Measurements from ENCODE around the gene EFNA5.

The EFNA5 gene

DNA sequence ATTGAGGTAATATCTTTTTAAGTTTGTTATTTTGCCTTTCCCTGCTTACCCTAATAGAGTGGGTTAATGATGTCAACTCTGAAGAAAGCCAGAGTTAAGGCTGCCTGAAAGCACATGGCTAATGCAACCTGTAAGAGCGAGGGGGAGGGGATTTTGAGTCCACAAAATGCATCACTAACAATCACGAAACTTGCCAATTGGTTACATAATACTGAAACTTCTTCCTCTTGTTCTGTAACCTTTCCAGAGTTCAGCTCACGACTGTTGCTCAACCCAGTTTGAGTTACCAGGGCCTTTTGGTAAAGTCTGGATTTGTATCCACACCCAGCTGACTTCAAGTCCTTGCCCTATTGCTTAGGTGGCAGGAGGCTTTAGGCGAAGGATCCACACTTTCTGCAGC is 308.8 kb downstream of the EFNA5 start (continued):
- TF ChIP-seq ZNF416 (tag by site-specific recombination; IDR thresholded peaks at IDR 0.05) = no peak
- TF ChIP-seq ZNF211 (tag by site-specific recombination; IDR thresholded peaks at IDR 0.05; ENCODE audit: low read depth) = no peak
- TF ChIP-seq ZNF398 (tag by site-specific recombination; IDR thresholded peaks at IDR 0.05) = no peak
- no peak for TF ChIP-seq PRDM4 (tag by site-specific recombination; IDR thresholded peaks at IDR 0.05)
- TF ChIP-seq ZNF76 (tag by site-specific recombination; IDR thresholded peaks at IDR 0.05; ENCODE audit: borderline replicate concordance, low read depth) = no peak
- TF ChIP-seq KLF7 (tag by site-specific recombination; IDR thresholded peaks at IDR 0.05; ENCODE audit: borderline replicate concordance) = no peak
- no peak for TF ChIP-seq FEZF1 (tag by site-specific recombination; IDR thresholded peaks at IDR 0.05)
- no peak for TF ChIP-seq MZF1 (tag by site-specific recombination; IDR thresholded peaks at IDR 0.05; ENCODE audit: borderline replicate concordance)
- TF ChIP-seq, protein P1, sequence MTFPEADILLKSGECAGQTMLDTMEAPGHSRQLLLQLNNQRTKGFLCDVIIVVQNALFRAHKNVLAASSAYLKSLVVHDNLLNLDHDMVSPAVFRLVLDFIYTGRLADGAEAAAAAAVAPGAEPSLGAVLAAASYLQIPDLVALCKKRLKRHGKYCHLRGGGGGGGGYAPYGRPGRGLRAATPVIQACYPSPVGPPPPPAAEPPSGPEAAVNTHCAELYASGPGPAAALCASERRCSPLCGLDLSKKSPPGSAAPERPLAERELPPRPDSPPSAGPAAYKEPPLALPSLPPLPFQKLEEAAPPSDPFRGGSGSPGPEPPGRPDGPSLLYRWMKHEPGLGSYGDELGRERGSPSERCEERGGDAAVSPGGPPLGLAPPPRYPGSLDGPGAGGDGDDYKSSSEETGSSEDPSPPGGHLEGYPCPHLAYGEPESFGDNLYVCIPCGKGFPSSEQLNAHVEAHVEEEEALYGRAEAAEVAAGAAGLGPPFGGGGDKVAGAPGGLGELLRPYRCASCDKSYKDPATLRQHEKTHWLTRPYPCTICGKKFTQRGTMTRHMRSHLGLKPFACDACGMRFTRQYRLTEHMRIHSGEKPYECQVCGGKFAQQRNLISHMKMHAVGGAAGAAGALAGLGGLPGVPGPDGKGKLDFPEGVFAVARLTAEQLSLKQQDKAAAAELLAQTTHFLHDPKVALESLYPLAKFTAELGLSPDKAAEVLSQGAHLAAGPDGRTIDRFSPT (tag by site-specific recombination; IDR thresholded peaks at IDR 0.05) = no peak
- no peak for TF ChIP-seq ZSCAN16 (tag by site-specific recombination; IDR thresholded peaks at IDR 0.05)

- Histone ChIP-seq H3K36me3 (ENCODE audit: control insufficient read depth in 2 of 2, insufficient read depth in 1 of 2, low read length in 2 of 2) (no peaks in the 10 kb centered on the region), H3K4me3 (ENCODE audit: low read depth, low read length) (no peak overlapping the region), H3K9me3 (ENCODE audit: control insufficient read depth, insufficient read depth, low read depth, low read length) (no peaks in the 10 kb centered on the region), H3K27ac (ENCODE audit: extremely low read depth, low read depth, low read length) (no peak overlapping the region), H3K4me1 (ENCODE audit: control insufficient read depth, insufficient read depth, low read length) (peaks cover 10% of the 10 kb centered on the region; the same call in 1 of the 2 replicates)
- ChIA-PET CTCF (interaction anchor here (0.7 to 1.5 kb wide), 3 partner anchors 12 to 423 kb away, joined by 3 to 4 read pairs (median 4); no protein-coding TSS in a partner anchor), POLR2A (no interaction called here)
- TF ChIP-seq ZNF350 (tag by site-specific recombination; IDR thresholded peaks at IDR 0.05) = no peak
- no peak for TF ChIP-seq ZIC2 (tag by site-specific recombination; IDR thresholded peaks at IDR 0.05)
- no peak for TF ChIP-seq ZBTB7A (tag by site-specific recombination; IDR thresholded peaks at IDR 0.05; ENCODE audit: low read depth)
Observed at GRCh38 chr5:107359916-107360234, 310.9 kb downstream of the EFNA5 start.

GRCh38 chr5:107359033-107359915 is 311.5 kb downstream of the EFNA5 start:
- ChIA-PET CTCF (interaction anchor here (1.3 to 1.5 kb wide), 2 partner anchors 12 to 111 kb away, joined by 3 to 4 read pairs; no protein-coding TSS in a partner anchor), POLR2A (no interaction called here)
- Histone ChIP-seq H3K36me3 (ENCODE audit: control insufficient read depth in 2 of 2, insufficient read depth in 1 of 2, low read length in 2 of 2) (no peaks in the 10 kb centered on the region), H3K4me1 (ENCODE audit: control insufficient read depth, insufficient read depth, low read length) (peaks cover 10% of the 10 kb centered on the region; the same call in 1 of the 2 replicates), H3K27ac (ENCODE audit: extremely low read depth, low read depth, low read length) (no peak overlapping the region), H3K4me3 (ENCODE audit: low read depth, low read length) (no peak overlapping the region), H3K9me3 (ENCODE audit: control insufficient read depth, insufficient read depth, low read depth, low read length) (no peaks in the 10 kb centered on the region)
- no peak for TF ChIP-seq KLF17 (tag by site-specific recombination; IDR thresholded peaks at IDR 0.05)
- no peak for TF ChIP-seq HOXC10 (CRISPR knock-in tag; IDR thresholded peaks at IDR 0.05)
- TF ChIP-seq ZBTB49 (tag by site-specific recombination; IDR thresholded peaks at IDR 0.05; ENCODE audit: low read depth) = no peak
- TF ChIP-seq, protein P2, sequence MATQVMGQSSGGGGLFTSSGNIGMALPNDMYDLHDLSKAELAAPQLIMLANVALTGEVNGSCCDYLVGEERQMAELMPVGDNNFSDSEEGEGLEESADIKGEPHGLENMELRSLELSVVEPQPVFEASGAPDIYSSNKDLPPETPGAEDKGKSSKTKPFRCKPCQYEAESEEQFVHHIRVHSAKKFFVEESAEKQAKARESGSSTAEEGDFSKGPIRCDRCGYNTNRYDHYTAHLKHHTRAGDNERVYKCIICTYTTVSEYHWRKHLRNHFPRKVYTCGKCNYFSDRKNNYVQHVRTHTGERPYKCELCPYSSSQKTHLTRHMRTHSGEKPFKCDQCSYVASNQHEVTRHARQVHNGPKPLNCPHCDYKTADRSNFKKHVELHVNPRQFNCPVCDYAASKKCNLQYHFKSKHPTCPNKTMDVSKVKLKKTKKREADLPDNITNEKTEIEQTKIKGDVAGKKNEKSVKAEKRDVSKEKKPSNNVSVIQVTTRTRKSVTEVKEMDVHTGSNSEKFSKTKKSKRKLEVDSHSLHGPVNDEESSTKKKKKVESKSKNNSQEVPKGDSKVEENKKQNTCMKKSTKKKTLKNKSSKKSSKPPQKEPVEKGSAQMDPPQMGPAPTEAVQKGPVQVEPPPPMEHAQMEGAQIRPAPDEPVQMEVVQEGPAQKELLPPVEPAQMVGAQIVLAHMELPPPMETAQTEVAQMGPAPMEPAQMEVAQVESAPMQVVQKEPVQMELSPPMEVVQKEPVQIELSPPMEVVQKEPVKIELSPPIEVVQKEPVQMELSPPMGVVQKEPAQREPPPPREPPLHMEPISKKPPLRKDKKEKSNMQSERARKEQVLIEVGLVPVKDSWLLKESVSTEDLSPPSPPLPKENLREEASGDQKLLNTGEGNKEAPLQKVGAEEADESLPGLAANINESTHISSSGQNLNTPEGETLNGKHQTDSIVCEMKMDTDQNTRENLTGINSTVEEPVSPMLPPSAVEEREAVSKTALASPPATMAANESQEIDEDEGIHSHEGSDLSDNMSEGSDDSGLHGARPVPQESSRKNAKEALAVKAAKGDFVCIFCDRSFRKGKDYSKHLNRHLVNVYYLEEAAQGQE (tag by site-specific recombination; IDR thresholded peaks at IDR 0.05) = no peak
- TF ChIP-seq ZNF776 (tag by site-specific recombination; IDR thresholded peaks at IDR 0.05; ENCODE audit: borderline replicate concordance) = no peak

Data from HEK293 (cell line).